Measurements from ENCODE around the gene DVL1.

The DVL1 gene

GRCh38 chr1:1295154-1295923, 53.9 kb downstream of the DVL1 start:
- no peak for DNase-seq

- DNase-seq = no peak
Observed at GRCh38 chr1:1294250-1294890, 54.8 kb downstream of the DVL1 start.

- DNase-seq = no peak
Observed at GRCh38 chr1:1293263-1294249, 55.7 kb downstream of the DVL1 start.

GRCh38 chr1:1292851-1293250, 56.4 kb downstream of the DVL1 start:
- DNase-seq = no peak

- no peak for DNase-seq
Observed at GRCh38 chr1:1292442-1292779, 56.8 kb downstream of the DVL1 start.

GRCh38 chr1:1291548-1292441, 57.4 kb downstream of the DVL1 start:
- DNase-seq = peak; percentile 63 to 70

- DNase-seq = no peak
Observed at GRCh38 chr1:1291023-1291528, 58.1 kb downstream of the DVL1 start.

GRCh38 chr1:1290238-1290731, 58.9 kb downstream of the DVL1 start:
- DNase-seq = peak; percentile 71 to 76

GRCh38 chr1:1287288-1288110, 61.7 kb downstream of the DVL1 start:
- no peak for DNase-seq

- no peak for DNase-seq
Observed at GRCh38 chr1:1286313-1287261, 62.6 kb downstream of the DVL1 start.

- DNase-seq = no peak
Observed at GRCh38 chr1:1285611-1286311, 63.5 kb downstream of the DVL1 start.

Measured in activated CD4-positive, alpha-beta T cell treated with anti-CD3 and anti-CD28 coated beads, Interleukin-2, amount 50 U/mL, for 48 hours (primary cell).